Prostate gland (tissue), 2 donors: ENCODE data around the gene TAF5.

Experiments
- POLR2A ChIP-seq: fragments of 450-650 bp; IDR thresholded peaks from one replicate; pipeline ENCODE4 v1.6.1; 2016; ENCODE audit warnings: antibody characterized with exemption, mild to moderate bottlenecking
- POLR2AphosphoS5 ChIP-seq: sonication (generic); formaldehyde crosslinking; IDR thresholded peaks from one replicate; pipeline ENCODE4 v1.6.1; 2017; ENCODE audit warnings: antibody characterized with exemption
- TF ChIP-seq, protein P1 (sequence below), 4 experiments: fragments of 200-600 bp in 2 of 4; fragments of 450-650 bp in 2 of 4; sonication (generic) in 2 of 4; IDR thresholded peaks; 1 replicate in 3 of 4; 2 replicates in 1 of 4; pipeline ENCODE4 v1.5.1; 2016 to 2019; ENCODE audit warnings: antibody characterized with exemption in 4 of 4, mild to moderate bottlenecking in 2 of 4, moderate library complexity in 2 of 4

DNA sequence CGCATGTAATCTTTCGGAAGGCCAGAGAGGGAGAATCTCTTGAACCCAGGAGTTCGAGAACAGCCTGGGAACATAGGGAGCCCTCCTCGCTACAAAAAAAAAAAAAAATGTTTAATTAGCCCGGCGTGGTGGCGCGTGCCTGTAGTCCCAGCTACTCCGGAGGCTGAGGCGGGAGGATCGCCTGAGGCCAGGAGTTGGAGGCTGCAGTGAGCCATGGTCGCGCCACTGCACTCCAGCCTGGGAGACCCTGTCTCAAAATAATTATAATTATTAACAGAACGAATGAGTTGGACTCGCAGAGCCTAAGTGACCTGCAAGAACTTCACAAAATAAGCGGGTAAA is 17.6 kb upstream of the TAF5 start:
- no peak for TF ChIP-seq POLR2AphosphoS5
- TF ChIP-seq, protein P1, sequence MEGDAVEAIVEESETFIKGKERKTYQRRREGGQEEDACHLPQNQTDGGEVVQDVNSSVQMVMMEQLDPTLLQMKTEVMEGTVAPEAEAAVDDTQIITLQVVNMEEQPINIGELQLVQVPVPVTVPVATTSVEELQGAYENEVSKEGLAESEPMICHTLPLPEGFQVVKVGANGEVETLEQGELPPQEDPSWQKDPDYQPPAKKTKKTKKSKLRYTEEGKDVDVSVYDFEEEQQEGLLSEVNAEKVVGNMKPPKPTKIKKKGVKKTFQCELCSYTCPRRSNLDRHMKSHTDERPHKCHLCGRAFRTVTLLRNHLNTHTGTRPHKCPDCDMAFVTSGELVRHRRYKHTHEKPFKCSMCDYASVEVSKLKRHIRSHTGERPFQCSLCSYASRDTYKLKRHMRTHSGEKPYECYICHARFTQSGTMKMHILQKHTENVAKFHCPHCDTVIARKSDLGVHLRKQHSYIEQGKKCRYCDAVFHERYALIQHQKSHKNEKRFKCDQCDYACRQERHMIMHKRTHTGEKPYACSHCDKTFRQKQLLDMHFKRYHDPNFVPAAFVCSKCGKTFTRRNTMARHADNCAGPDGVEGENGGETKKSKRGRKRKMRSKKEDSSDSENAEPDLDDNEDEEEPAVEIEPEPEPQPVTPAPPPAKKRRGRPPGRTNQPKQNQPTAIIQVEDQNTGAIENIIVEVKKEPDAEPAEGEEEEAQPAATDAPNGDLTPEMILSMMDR (IDR thresholded peaks at IDR 0.05), result no peak
- no peak for TF ChIP-seq POLR2A
